Measurements from ENCODE around the gene PKD1. TPM values are rescaled to one million over a fixed set of nuclear protein-coding genes. Genes with fewer than 3 reads are reported as not detected.

Gene PKD1
- total RNA-seq, 1 experiment from 2014 or later, result 102 TPM

- DNase-seq (ENCODE audit: low spot score) (no peak), ATAC-seq (no peak)
- H3K4me3 Mint-ChIP-seq, result no peak overlapping the region
- H3K4me1 Mint-ChIP-seq, result no peaks in the 10 kb centered on the region
- H3K36me3 Mint-ChIP-seq, result peaks cover 27% of the 10 kb centered on the region
- no peaks in the 10 kb centered on the region for H3K27me3 Mint-ChIP-seq (ENCODE audit: low read depth)
- no peaks in the 10 kb centered on the region for H3K9me3 Mint-ChIP-seq
- no peak overlapping the region for H3K27ac Mint-ChIP-seq
- TF ChIP-seq IRF1 (CRISPR knock-in tag; IDR thresholded peaks at IDR 0.05) (no peak), MXD4 (CRISPR knock-in tag; IDR thresholded peaks at IDR 0.05; ENCODE audit: borderline replicate concordance) (no peak), CREB1 (CRISPR knock-in tag; IDR thresholded peaks at IDR 0.05) (no peak), ATF2 (CRISPR knock-in tag; IDR thresholded peaks at IDR 0.05; ENCODE audit: borderline replicate concordance, low read depth) (no peak), NFE2L1 (CRISPR knock-in tag; IDR thresholded peaks at IDR 0.05) (no peak), CREM (CRISPR knock-in tag; IDR thresholded peaks at IDR 0.05) (no peak), PRDM15 (CRISPR knock-in tag; IDR thresholded peaks at IDR 0.05) (no peak), EMX1 (CRISPR knock-in tag; IDR thresholded peaks at IDR 0.05) (no peak), ZNF232 (CRISPR knock-in tag; IDR thresholded peaks at IDR 0.05) (no peak), ZNF263 (CRISPR knock-in tag; IDR thresholded peaks at IDR 0.05; ENCODE audit: low read depth) (no peak), AFF4 (CRISPR knock-in tag; IDR thresholded peaks at IDR 0.05; ENCODE audit: borderline replicate concordance) (no peak), ZNF671 (CRISPR knock-in tag; IDR thresholded peaks at IDR 0.05) (no peak), JAZF1 (CRISPR knock-in tag; IDR thresholded peaks at IDR 0.05) (no peak)
- CTCF ChIA-PET, result no interaction called here
- POLR2A ChIA-PET, result interaction anchor here (0.8 kb wide), 1 partner anchor 15 kb away, joined by 3 read pairs; the partner anchor contains the start of gene TRAF7
Observed at GRCh38 chr16:2170080-2170479, 34.4 kb upstream of the PKD1 start.

GRCh38 chr16:2167068-2167638, 31.5 kb upstream of the PKD1 start:
- H3K27me3 Mint-ChIP-seq (ENCODE audit: low read depth), result no peaks in the 10 kb centered on the region
- H3K27ac Mint-ChIP-seq, result no peak overlapping the region
- H3K4me3 Mint-ChIP-seq, result no peak overlapping the region
- no peak for TF ChIP-seq ZNF281 (CRISPR knock-in tag; IDR thresholded peaks at IDR 0.05)
- no peak for TF ChIP-seq TEAD4 (CRISPR knock-in tag; IDR thresholded peaks at IDR 0.05)
- TF ChIP-seq ZBTB21 (CRISPR knock-in tag; IDR thresholded peaks at IDR 0.05; ENCODE audit: borderline replicate concordance), result no peak
- TF ChIP-seq OVOL2 (CRISPR knock-in tag; IDR thresholded peaks at IDR 0.05; ENCODE audit: borderline replicate concordance), result no peak
- no peak for TF ChIP-seq ZNF532 (CRISPR knock-in tag; IDR thresholded peaks at IDR 0.05; ENCODE audit: borderline replicate concordance)
- no peaks in the 10 kb centered on the region for H3K9me3 Mint-ChIP-seq
- CTCF ChIA-PET, result no interaction called here
- no peak for DNase-seq (ENCODE audit: low spot score)
- POLR2A ChIA-PET, result interaction anchor here (1.4 kb wide), 1 partner anchor 12 kb away, joined by 5 read pairs; the partner anchor contains the start of gene TRAF7
- H3K4me1 Mint-ChIP-seq, result no peaks in the 10 kb centered on the region
- ATAC-seq, result no peak
- H3K36me3 Mint-ChIP-seq, result peaks cover 21% of the 10 kb centered on the region
